Stomach smooth muscle (tissue), 2 donors: Measurements from ENCODE around the gene SRGAP3.

Experiments
- H3K27ac ChIP-seq: one replicate; pipeline ENCODE4 v1.7.0; 2013; ENCODE audit warnings: mild to moderate bottlenecking, low read length, inconsistent platforms
- H3K27me3 ChIP-seq, 2 donors: one replicate each; pipeline ENCODE4 v1.7.0; 2013; ENCODE audit warnings: low read length in 2 of 2; ENCODE audit not compliant: insufficient read depth in 2 of 2, control insufficient read depth in 1 of 2
- H3K36me3 ChIP-seq, 2 donors: one replicate each; pipeline ENCODE4 v1.7.0; 2013; ENCODE audit warnings: low read length in 2 of 2; ENCODE audit not compliant: control insufficient read depth in 2 of 2, insufficient read depth in 2 of 2
- H3K4me1 ChIP-seq: one replicate; pipeline ENCODE4 v1.7.0; 2013; ENCODE audit warnings: low read length; ENCODE audit not compliant: control insufficient read depth, insufficient read depth
- H3K4me3 ChIP-seq, 2 donors: one replicate each; pipeline ENCODE4 v1.7.0; 2013; ENCODE audit warnings: low read length in 2 of 2
- H3K9ac ChIP-seq, 2 donors: one replicate each; pipeline ENCODE4 v1.7.0; 2013; ENCODE audit warnings: low read length in 2 of 2, mild to moderate bottlenecking in 1 of 2
- H3K9me3 ChIP-seq, 2 donors: one replicate each; pipeline ENCODE4 v1.7.0; 2013; ENCODE audit warnings: low read length in 2 of 2; ENCODE audit not compliant: control insufficient read depth in 2 of 2
- donor health status: healthy.
- donor health status: Pancreatic carcinoma.

Gene SRGAP3

DNA sequence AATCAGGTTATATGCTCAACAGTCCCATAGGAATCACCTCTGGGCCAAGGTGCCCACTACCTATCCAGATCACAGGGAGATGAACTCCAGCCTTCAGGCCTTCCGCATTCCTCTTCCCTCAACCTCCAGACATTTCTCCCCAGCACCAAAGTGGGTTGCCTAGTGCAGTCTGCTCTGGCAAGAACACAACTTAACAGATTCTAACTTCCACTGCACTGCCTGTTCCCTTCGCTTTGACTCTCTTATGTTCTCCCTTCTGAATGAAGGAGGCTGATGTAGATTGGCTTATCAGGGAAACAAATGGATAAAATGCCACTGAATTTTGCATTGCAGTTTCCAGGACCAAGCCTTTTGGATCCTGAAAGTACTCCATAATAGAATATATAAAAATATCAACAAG, 106.3 kb downstream of the SRGAP3 start:
- no peak overlapping the region for H3K27ac ChIP-seq
- H3K9ac ChIP-seq: no peak overlapping the region
- H3K36me3 ChIP-seq: no peaks in the 10 kb centered on the region
- no peak overlapping the region for H3K4me3 ChIP-seq
- no peaks in the 10 kb centered on the region for H3K27me3 ChIP-seq
- H3K4me1 ChIP-seq: no peaks in the 10 kb centered on the region
- H3K9me3 ChIP-seq: peaks cover 0 to 2% of the 10 kb centered on the region in 2 donors

GRCh38 chr3:9142362-9142761, 107.1 kb downstream of the SRGAP3 start:
- Histone ChIP-seq H3K27ac (no peak overlapping the region), H3K4me3 (no peak overlapping the region), H3K9me3 (peaks cover 0 to 2% of the 10 kb centered on the region in 2 donors), H3K4me1 (no peaks in the 10 kb centered on the region), H3K27me3 (peaks cover 0 to 3% of the 10 kb centered on the region in 2 donors), H3K9ac (no peak overlapping the region), H3K36me3 (no peaks in the 10 kb centered on the region)

GRCh38 chr3:9141928-9142289, 107.5 kb downstream of the SRGAP3 start:
- no peak overlapping the region for H3K27ac ChIP-seq
- H3K27me3 ChIP-seq: peaks cover 0 to 6% of the 10 kb centered on the region in 2 donors
- peaks cover 0 to 2% of the 10 kb centered on the region in 2 donors for H3K9me3 ChIP-seq
- no peaks in the 10 kb centered on the region for H3K36me3 ChIP-seq
- H3K9ac ChIP-seq: no peak overlapping the region
- H3K4me1 ChIP-seq: no peaks in the 10 kb centered on the region
- H3K4me3 ChIP-seq: no peak overlapping the region

- Histone ChIP-seq H3K9me3 (peaks cover 0 to 2% of the 10 kb centered on the region in 2 donors), H3K27me3 (peaks cover 3 to 6% of the 10 kb centered on the region in 2 donors), H3K27ac (no peak overlapping the region), H3K9ac (no peak overlapping the region), H3K4me3 (no peak overlapping the region), H3K4me1 (peaks cover 5% of the 10 kb centered on the region), H3K36me3 (no peaks in the 10 kb centered on the region)
These were observed 110.1 kb downstream of the SRGAP3 start for GRCh38 chr3:9139366-9139765.

- H3K27ac ChIP-seq: no peak overlapping the region
- H3K27me3 ChIP-seq: peaks cover 3 to 6% of the 10 kb centered on the region in 2 donors
- H3K4me3 ChIP-seq: no peak overlapping the region
- no peak overlapping the region for H3K9ac ChIP-seq
- H3K4me1 ChIP-seq: peaks cover 5% of the 10 kb centered on the region
- no peaks in the 10 kb centered on the region for H3K36me3 ChIP-seq
- H3K9me3 ChIP-seq: peaks cover 0 to 2% of the 10 kb centered on the region in 2 donors
These were observed 111.8 kb downstream of the SRGAP3 start for GRCh38 chr3:9137676-9138075.

DNA sequence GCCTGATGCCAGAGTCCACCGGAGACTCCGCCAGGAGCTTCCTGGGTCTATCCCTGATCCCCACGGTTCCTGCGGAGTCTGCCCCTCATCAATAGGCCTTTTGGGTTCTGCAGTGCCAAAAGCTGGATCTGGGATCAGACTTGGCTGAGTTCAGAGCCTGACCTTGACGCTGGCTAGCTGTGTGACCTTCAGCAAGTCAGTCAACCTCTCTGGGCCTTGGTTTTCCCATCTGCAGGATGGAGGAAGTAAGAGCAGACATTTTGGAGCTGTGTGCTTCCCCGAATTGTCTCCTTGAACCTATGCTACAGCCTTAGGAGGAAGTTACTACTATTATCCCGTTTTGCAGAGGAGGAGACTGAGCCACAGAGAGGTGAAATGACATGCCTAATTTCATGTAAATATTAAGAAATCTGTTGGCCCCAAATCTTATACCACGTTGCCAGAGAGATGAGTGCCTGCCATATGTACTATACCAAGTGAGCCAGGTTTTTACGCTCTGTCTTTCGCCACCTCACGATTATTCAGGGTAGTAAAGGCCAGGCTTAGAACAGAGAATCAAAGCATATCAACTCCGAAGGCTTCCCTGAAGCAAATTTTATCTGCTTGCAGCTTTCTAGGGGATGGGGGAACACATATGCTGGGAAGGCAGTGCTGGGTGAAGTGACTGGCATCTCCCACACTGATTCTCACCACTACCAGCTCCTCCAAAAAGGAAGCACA, 112.5 kb downstream of the SRGAP3 start:
- Histone ChIP-seq H3K4me1 (peaks cover 5% of the 10 kb centered on the region), H3K27ac (no peak overlapping the region), H3K36me3 (no peaks in the 10 kb centered on the region), H3K9me3 (peaks cover 0 to 2% of the 10 kb centered on the region in 2 donors), H3K27me3 (peaks cover 3 to 6% of the 10 kb centered on the region in 2 donors), H3K9ac (no peak overlapping the region), H3K4me3 (peak overlapping the region in 1 of 2 donors; percentile 52)

DNA sequence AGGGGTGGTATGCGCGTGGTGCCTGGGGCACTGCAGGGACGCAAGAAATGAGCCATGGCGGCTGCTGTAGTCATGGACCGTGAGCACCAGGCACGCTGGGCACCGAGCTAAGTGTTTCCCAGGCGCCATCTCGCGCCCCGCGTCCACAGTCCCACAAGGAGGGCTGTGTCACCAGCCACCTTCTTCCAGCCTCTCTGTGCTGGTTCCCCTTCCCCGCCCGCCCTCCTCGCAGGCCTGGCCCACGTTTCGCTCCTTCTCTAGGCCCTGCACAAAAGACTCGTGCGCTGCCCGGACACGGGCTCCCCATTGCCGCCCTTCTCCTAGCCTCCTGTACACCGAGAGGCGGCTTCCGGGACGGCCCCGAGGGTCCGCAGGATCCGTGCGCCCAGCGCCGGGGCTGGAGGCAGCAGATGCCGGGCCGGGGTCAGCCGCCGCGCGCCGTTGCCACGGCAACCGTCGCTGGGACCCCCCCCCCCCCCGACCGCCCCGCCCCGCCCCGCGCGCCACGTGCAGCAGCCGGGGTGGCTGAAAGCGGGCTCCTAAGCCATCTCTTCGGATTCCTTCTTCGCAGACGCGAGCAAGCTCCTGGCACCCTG, 113.4 kb downstream of the SRGAP3 start:
- no peak overlapping the region for H3K9ac ChIP-seq
- peak overlapping the region in 1 of 2 donors; percentile 52 for H3K4me3 ChIP-seq
- H3K27me3 ChIP-seq: peaks cover 3 to 6% of the 10 kb centered on the region in 2 donors
- H3K9me3 ChIP-seq: peaks cover 0 to 2% of the 10 kb centered on the region in 2 donors
- H3K36me3 ChIP-seq: no peaks in the 10 kb centered on the region
- H3K27ac ChIP-seq: no peak overlapping the region
- H3K4me1 ChIP-seq: peaks cover 5% of the 10 kb centered on the region

DNA sequence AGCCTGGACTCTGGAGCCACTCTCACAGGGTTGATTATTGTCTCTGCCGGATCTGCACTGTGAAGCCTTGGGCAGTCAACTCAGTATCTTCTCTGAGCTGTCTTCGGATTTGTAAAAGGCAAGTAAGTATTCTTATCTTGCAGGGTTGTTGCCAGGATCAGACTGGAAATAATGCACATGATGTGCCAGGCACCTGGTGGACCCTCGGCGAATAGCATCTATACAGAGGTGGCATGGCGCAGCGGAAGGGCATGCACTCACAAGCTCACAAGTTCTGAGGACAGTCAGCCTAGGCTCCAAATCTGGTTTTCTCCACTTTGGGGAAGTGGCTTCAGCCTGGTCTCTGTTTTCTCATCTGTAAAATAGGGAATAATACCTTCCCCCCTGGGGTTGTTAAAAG, 113.9 kb downstream of the SRGAP3 start:
- H3K36me3 ChIP-seq: no peaks in the 10 kb centered on the region
- no peak overlapping the region for H3K9ac ChIP-seq
- H3K4me1 ChIP-seq: peaks cover 5% of the 10 kb centered on the region
- H3K27ac ChIP-seq: no peak overlapping the region
- peaks cover 0 to 2% of the 10 kb centered on the region in 2 donors for H3K9me3 ChIP-seq
- peaks cover 3 to 6% of the 10 kb centered on the region in 2 donors for H3K27me3 ChIP-seq
- H3K4me3 ChIP-seq: peak overlapping the region in 1 of 2 donors; percentile 52

DNA sequence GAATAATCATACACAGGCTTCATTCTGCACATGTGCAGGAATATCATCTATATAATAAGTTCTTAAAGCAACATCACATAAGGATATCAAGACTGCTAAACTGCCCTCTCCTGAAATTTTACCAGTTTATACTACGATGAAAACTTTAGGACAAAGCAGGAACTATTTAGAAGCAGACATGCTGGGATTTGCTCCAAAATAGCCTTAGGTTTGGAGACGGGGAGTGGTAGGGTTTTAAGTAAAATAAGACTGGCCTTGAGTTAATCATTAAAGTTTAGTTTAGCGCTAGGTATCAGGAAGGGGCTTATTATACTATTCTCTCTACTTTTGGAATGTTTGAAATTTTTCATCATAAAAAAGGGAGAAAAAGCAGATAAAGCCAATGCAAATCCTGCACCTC, 115.8 kb downstream of the SRGAP3 start:
- Histone ChIP-seq H3K4me3 (no peak overlapping the region), H3K27ac (no peak overlapping the region), H3K27me3 (peaks cover 3 to 6% of the 10 kb centered on the region in 2 donors), H3K9me3 (no peaks in the 10 kb centered on the region), H3K9ac (no peak overlapping the region), H3K36me3 (no peaks in the 10 kb centered on the region), H3K4me1 (peaks cover 5% of the 10 kb centered on the region)

DNA sequence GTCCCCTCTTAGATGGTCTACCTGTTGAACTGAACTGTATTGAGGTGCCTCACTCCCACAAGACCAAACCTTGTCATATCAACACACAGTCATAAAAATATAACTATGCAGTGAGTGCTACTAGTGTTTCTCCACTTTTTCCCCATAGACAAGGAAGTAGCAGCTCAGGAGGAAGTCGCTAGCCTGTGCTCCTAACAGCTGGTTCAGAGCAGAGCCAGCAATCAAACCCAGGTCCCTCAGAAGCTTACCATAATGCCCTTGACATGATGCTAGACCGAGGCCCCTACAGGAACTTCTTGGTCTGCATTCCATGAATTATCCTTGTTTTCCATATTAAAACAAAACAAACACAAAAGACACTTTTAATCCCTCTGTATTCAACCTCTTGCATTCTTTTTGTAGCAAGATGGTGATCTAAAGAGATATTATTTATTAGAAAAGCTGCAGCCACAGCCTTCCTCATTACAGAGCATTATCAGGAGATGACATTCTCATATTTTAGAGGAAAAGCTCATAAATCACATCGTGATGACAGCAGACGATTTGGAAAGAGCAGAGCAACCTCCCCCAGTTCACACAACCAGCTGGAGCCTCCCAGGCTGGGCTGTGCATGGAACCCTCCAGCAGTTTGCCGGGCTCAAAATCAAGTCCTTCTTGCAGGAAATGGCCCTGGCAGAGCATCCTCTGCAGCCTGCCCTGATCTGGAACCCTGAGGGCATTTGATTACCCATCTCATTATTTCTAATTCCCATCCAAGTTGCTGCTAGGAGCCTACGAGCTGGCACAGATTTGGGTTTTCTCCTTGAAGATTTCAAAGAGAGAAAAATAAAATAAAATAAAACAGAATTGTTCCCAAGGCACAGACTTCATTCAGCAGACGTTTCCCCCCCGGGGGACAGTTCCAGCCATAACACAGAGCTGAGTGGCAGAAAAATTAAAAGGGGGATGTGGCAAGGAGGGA, 118.8 kb downstream of the SRGAP3 start:
- no peak overlapping the region for H3K4me3 ChIP-seq
- no peaks in the 10 kb centered on the region for H3K36me3 ChIP-seq
- H3K9ac ChIP-seq: no peak overlapping the region
- H3K27me3 ChIP-seq: no peaks in the 10 kb centered on the region
- H3K4me1 ChIP-seq: no peaks in the 10 kb centered on the region
- no peaks in the 10 kb centered on the region for H3K9me3 ChIP-seq
- no peak overlapping the region for H3K27ac ChIP-seq
